CD4-positive, alpha-beta T cell (primary cell): ENCODE data around the gene FAM124A. TPM values are rescaled to one million over a fixed set of nuclear protein-coding genes. Genes with fewer than 3 reads are reported as not detected.

Experiments
- ATAC-seq: fragments of 200-7000 bp; cut with Tn5 transposase; one replicate; pipeline ENCODE4 v1.10.0; 2022; ENCODE audit warnings: mild to moderate bottlenecking; ENCODE audit not compliant: poor library complexity
- CTCF ChIA-PET: fragments of 350-600 bp; sonication (Branson Sonifier 250); formaldehyde crosslinking; loops from one replicate; lab custom pipeline; 2021; ENCODE audit warnings: antibody characterized with exemption, inconsistent platforms; lab: Charles Lee
- POLR2A ChIA-PET: fragments of 350-600 bp; sonication (Branson Sonifier 250); formaldehyde crosslinking; loops from one replicate; lab custom pipeline; 2021; ENCODE audit warnings: antibody characterized with exemption, inconsistent platforms; lab: Charles Lee
- DNase-seq, 14 experiments: peaks; one replicate each; pipeline ENCODE4 v3.0.0-alpha.2; 2013 to 2020; ENCODE audit warnings: mixed read lengths in 2 of 14
- H3K27ac ChIP-seq, 2 donors: one replicate each; pipeline versions ENCODE4 v1.5.1 to v1.7.0; 2013; ENCODE audit warnings: low read length in 2 of 2, low read depth in 1 of 2, mild to moderate bottlenecking in 1 of 2
- H3K27me3 ChIP-seq, 2 experiments: 1 replicate in 1 of 2; 2 replicates in 1 of 2; pipeline versions ENCODE4 v1.6.1 to v1.7.0; 2013; ENCODE audit warnings: low read length in 2 of 2, control low read depth in 1 of 2, mild to moderate bottlenecking in 1 of 2, moderate library complexity in 1 of 2; ENCODE audit not compliant: insufficient read depth in 2 of 2, control insufficient read depth in 1 of 2
- H3K36me3 ChIP-seq: one replicate; pipeline ENCODE4 v1.6.1; 2013; ENCODE audit warnings: low read length, control low read depth; ENCODE audit not compliant: insufficient read depth
- H3K4me1 ChIP-seq: one replicate; pipeline ENCODE4 v1.6.1; 2013; ENCODE audit warnings: low read length, control low read depth; ENCODE audit not compliant: insufficient read depth
- H3K4me3 ChIP-seq: one replicate; pipeline ENCODE4 v1.5.1; 2013; ENCODE audit warnings: mild to moderate bottlenecking, low read length, moderate library complexity
- H3K9me3 ChIP-seq, 2 experiments: 1 replicate in 1 of 2; 2 replicates in 1 of 2; pipeline versions ENCODE4 v1.6.1 to v1.7.0; 2013; ENCODE audit warnings: low read length in 2 of 2, mild to moderate bottlenecking in 2 of 2, control low read depth in 1 of 2, moderate library complexity in 1 of 2; ENCODE audit not compliant: control insufficient read depth in 1 of 2, insufficient read depth in 1 of 2
- H3K27ac Mint-ChIP-seq: one replicate; pipeline ENCODE4 v1.8.0; 2020; ENCODE audit warnings: mixed read lengths
- H3K27me3 Mint-ChIP-seq: one replicate; pipeline ENCODE4 v1.8.0; 2021; ENCODE audit warnings: mixed read lengths
- H3K36me3 Mint-ChIP-seq: one replicate; pipeline ENCODE4 v1.8.0; 2021; ENCODE audit warnings: low read depth, mixed read lengths
- H3K4me1 Mint-ChIP-seq: one replicate; pipeline ENCODE4 v1.8.0; 2021; ENCODE audit warnings: low read depth, mixed read lengths
- H3K4me3 Mint-ChIP-seq: one replicate; pipeline ENCODE4 v1.8.0; 2020; ENCODE audit warnings: mild to moderate bottlenecking, mixed read lengths
- H3K9me3 Mint-ChIP-seq: one replicate; pipeline ENCODE4 v1.8.0; 2020; ENCODE audit warnings: mixed read lengths
- CTCF ChIP-seq: fragments of 200-600 bp; IDR thresholded peaks from one replicate; pipeline ENCODE4 v1.8.0; 2022; ENCODE audit warnings: antibody characterized with exemption, mild to moderate bottlenecking
- intact Hi-C, 2 experiments: fragments of 100-400 bp; cut with DNase I in 1 of 2; cut with micrococcal nuclease in 1 of 2; formaldehyde crosslinking; loops; one replicate each; pipeline versions ENCODE4 v1.15.1 to v1.9.0; 2023 to 2025; cut with DNase I, micrococcal nuclease
- total RNA-seq, 174 experiments: library from RNA in 2 of 174; stranded (reverse) in 2 of 174; gene quantifications; one replicate each; pipeline ENCODE4 v1.2.3 and lab custom pipeline; 2021 to 2026

Gene FAM124A
- total RNA-seq, 2 experiments from 2014 or later: not detected

GRCh38 chr13:51277928-51278327 lies 55.7 kb downstream of the FAM124A start:
- no peak overlapping the region for H3K27ac Mint-ChIP-seq
- Histone ChIP-seq H3K36me3 (no peaks in the 10 kb centered on the region), H3K27ac (no peak overlapping the region), H3K27me3 (no peaks in the 10 kb centered on the region), H3K9me3 (no peaks in the 10 kb centered on the region), H3K4me3 (no peak overlapping the region), H3K4me1 (no peaks in the 10 kb centered on the region)
- POLR2A ChIA-PET: no interaction called here
- CTCF ChIA-PET: no interaction called here
- no peaks in the 10 kb centered on the region for H3K27me3 Mint-ChIP-seq
- intact Hi-C loops: no loop called here
- H3K36me3 Mint-ChIP-seq: no peaks in the 10 kb centered on the region
- DNase-seq: no peak
- H3K4me3 Mint-ChIP-seq: no peak overlapping the region
- TF ChIP-seq CTCF: no peak
- ATAC-seq: no peak
- no peaks in the 10 kb centered on the region for H3K9me3 Mint-ChIP-seq
- H3K4me1 Mint-ChIP-seq: no peaks in the 10 kb centered on the region

GRCh38 chr13:51278426-51279130 lies 56.4 kb downstream of the FAM124A start:
- H3K27me3 Mint-ChIP-seq: no peaks in the 10 kb centered on the region
- Histone ChIP-seq H3K9me3 (no peaks in the 10 kb centered on the region), H3K27ac (no peak overlapping the region), H3K4me1 (no peaks in the 10 kb centered on the region), H3K36me3 (no peaks in the 10 kb centered on the region), H3K4me3 (no peak overlapping the region), H3K27me3 (no peaks in the 10 kb centered on the region)
- no peak for DNase-seq
- TF ChIP-seq CTCF: no peak
- H3K27ac Mint-ChIP-seq: no peak overlapping the region
- intact Hi-C loops: no loop called here
- H3K4me3 Mint-ChIP-seq: no peak overlapping the region
- no peaks in the 10 kb centered on the region for H3K4me1 Mint-ChIP-seq
- POLR2A ChIA-PET: no interaction called here
- no peaks in the 10 kb centered on the region for H3K9me3 Mint-ChIP-seq
- CTCF ChIA-PET: no interaction called here
- ATAC-seq: no peak
- H3K36me3 Mint-ChIP-seq: no peaks in the 10 kb centered on the region

- ATAC-seq (no peak), DNase-seq (no peak)
- H3K9me3 ChIP-seq: no peaks in the 10 kb centered on the region
- Mint-ChIP-seq H3K36me3 (no peaks in the 10 kb centered on the region), H3K4me1 (no peaks in the 10 kb centered on the region), H3K4me3 (no peak overlapping the region), H3K27ac (no peak overlapping the region), H3K27me3 (no peaks in the 10 kb centered on the region), H3K9me3 (no peaks in the 10 kb centered on the region)
- H3K36me3 ChIP-seq: no peaks in the 10 kb centered on the region
- H3K4me3 ChIP-seq: no peak overlapping the region
- H3K27ac ChIP-seq: no peak overlapping the region
- intact Hi-C loops: loop anchor here in 1 of 2 experiments (10.0 kb wide), 2 partner anchors 156 to 514 kb away; no protein-coding TSS in a partner anchor
- POLR2A ChIA-PET: interaction anchor here (0.6 kb wide), 1 partner anchor 34 kb away, joined by 3 read pairs; no protein-coding TSS in a partner anchor
- no peak for TF ChIP-seq CTCF
- no peaks in the 10 kb centered on the region for H3K4me1 ChIP-seq
- CTCF ChIA-PET: no interaction called here
- no peaks in the 10 kb centered on the region for H3K27me3 ChIP-seq
Measured at GRCh38 chr13:51280379-51280940, 58.3 kb downstream of the FAM124A start.
